IPS DF 19.7 (cell line): Measurements from ENCODE around the gene FXN.
"Not testable (repeated sequence)": the region's sequence is repeated elsewhere in the genome, so short reads cannot be mapped to it uniquely, and the experiment has no call there.

Experiments used
- DNase-seq: peaks from one replicate; pipeline ENCODE4 v3.0.0-alpha.2; 2013; ENCODE audit warnings: low read depth, low spot score

Gene FXN

DNA sequence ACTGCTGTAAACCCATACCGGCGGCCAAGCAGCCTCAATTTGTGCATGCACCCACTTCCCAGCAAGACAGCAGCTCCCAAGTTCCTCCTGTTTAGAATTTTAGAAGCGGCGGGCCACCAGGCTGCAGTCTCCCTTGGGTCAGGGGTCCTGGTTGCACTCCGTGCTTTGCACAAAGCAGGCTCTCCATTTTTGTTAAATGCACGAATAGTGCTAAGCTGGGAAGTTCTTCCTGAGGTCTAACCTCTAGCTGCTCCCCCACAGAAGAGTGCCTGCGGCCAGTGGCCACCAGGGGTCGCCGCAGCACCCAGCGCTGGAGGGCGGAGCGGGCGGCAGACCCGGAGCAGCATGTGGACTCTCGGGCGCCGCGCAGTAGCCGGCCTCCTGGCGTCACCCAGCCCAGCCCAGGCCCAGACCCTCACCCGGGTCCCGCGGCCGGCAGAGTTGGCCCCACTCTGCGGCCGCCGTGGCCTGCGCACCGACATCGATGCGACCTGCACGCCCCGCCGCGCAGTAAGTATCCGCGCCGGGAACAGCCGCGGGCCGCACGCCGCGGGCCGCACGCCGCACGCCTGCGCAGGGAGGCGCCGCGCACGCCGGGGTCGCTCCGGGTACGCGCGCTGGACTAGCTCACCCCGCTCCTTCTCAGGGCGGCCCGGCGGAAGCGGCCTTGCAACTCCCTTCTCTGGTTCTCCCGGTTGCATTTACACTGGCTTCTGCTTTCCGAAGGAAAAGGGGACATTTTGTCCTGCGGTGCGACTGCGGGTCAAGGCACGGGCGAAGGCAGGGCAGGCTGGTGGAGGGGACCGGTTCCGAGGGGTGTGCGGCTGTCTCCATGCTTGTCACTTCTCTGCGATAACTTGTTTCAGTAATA lies at the start of gene FXN:
FXN (plus strand) TSS at position 315 of the 871 bp plus-strand sequence; CDS start at position 346, 31 bp downstream.
- DNase-seq = no peak

DNA sequence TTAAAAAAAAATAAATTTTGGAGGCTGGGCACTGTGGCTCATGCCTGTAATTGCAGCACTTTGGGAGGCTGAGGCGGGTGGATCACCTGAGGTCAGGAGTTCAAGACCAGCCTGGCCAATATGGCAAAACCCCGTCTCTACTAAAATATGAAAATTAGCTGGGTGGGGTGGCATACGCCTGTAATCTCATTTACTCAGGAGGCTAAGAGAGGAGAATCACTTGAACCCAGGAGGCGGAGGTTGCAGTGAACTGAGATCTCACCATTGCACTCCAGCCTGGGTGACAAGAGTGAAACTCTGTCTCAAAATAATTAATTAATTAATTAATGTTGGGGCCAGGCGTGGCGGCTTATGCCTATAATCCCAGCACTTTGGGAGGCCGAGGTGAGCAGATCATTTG lies 48.6 kb upstream of the FXN start:
- DNase-seq = not testable (repeated sequence)

- DNase-seq = no peak
Observed at GRCh38 chr9:68991457-68991856, 44.1 kb upstream of the FXN start.

DNA sequence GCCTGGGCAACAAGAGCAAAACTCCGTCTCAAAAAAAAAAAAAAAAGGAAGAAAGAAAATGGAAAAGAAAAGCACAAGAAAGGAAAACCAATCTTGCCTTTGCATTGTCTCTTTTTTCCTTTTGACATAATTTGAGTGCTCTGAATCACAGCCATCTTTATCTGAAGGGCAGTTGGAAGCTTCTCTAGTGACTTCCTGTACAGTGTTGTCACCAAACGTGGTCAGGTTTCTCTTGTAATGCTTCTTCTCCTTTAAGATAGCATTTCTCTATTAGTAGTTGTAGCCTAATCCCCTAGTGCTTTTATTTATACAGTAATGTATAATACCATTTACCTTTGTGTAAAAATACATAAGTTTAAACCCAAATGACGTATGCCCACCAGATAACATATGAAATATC lies 39.8 kb upstream of the FXN start:
- DNase-seq = no peak

GRCh38 chr9:68996462-68996861 lies 39.1 kb upstream of the FXN start:
- no peak for DNase-seq

DNA sequence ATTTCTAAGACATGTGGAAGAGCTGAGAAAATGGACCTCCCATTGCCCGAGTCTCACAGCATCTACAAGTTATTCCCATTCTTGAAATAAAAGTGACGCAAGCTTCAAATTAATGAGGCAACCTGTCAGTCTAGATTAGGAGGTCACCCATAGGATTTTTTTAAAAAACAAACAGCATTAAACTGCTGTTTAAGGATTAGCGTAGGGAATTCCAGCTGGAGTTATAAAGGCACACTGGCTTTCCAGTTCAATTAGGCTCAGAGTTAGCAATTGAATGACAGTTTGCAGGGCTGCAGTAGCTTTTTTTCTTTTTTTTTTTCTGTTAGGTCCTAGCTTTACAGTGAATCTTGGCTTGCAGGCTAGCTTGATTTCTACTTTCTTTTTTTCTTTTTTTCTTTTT lies 37.9 kb upstream of the FXN start:
- no peak for DNase-seq

DNA sequence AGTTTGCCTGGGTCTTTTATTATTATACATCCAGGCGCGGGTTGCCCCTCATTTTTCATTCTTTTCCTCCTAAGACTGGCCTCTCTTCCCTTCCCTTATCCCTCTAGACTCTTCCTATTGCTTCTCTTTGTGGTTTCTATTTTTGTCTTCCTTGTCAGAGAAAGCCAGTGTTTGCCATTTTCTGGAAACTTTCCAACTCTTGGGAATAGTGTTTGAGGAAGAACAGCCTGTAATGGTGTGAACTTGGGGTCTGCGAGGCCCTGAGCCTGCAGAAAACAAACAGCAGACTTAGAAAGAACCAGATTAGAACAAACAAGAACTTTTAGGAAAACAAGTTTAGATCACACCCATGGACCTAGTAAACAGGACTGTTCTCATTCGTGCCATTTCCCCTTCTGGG lies 37.2 kb upstream of the FXN start:
- no peak for DNase-seq

DNA sequence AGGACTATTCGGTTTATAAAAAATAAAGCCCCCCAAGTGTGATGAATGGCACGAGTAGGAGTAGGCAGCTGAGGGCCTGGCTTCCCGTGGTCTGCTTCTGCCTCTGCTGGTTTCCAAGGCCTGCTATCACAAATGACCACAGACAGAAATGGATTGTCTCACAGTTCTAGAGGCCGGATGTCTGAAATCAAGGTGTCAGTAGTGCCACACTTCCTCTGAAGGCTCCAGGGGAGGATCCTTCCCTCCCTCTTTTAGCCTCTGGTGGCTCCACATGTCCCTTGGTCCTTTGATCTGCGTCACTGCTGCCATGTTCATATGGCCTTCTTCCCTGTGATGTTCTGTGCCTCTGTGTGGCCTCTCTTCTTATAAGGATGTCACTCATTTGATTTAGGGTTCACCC lies 36.7 kb upstream of the FXN start:
- DNase-seq = no peak

- peak; percentile 67 for DNase-seq
Observed at GRCh38 chr9:68999393-69000105, 36.0 kb upstream of the FXN start.

- no peak for DNase-seq
Observed at GRCh38 chr9:69001921-69002320, 33.6 kb upstream of the FXN start.

DNA sequence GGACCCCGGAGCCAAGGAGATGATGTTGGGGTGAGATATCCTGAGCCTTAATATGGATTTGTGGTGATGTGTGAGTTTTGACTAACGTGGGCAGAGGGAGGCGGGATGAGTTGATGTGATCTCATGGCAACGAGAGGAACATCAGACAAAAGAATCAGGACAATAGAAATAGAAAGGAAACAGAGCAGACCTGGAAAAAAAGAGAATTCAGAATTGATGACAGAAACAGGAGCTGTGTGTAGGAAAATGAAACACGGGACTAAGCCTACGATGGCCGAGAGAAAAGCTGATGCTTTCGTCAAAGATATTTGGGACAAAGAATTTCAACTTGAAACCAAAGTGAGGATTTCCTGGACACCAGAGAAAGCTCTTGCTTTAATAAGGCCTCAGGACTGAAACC lies 32.5 kb upstream of the FXN start:
- no peak for DNase-seq

DNA sequence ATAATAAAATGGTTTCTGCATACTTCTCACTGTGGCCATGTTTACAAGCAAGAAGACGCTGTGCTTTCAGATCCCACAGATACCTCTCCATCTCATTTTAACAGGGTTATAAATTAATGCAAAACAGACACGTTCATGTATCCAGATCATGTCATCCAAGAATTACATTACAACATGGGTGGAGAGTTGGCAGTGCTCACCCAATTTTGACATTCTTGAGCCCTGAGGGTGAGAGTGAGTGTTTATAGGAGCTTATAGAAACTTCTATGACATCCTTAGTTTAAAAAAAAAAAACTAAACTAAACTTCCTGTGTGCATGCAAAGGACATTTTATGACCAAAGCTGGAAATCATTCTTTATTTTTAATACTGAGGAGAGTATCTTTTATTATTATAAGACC lies 30.7 kb upstream of the FXN start:
- DNase-seq = no peak

- no peak for DNase-seq
Observed at GRCh38 chr9:69009708-69010107, 25.8 kb upstream of the FXN start.

DNA sequence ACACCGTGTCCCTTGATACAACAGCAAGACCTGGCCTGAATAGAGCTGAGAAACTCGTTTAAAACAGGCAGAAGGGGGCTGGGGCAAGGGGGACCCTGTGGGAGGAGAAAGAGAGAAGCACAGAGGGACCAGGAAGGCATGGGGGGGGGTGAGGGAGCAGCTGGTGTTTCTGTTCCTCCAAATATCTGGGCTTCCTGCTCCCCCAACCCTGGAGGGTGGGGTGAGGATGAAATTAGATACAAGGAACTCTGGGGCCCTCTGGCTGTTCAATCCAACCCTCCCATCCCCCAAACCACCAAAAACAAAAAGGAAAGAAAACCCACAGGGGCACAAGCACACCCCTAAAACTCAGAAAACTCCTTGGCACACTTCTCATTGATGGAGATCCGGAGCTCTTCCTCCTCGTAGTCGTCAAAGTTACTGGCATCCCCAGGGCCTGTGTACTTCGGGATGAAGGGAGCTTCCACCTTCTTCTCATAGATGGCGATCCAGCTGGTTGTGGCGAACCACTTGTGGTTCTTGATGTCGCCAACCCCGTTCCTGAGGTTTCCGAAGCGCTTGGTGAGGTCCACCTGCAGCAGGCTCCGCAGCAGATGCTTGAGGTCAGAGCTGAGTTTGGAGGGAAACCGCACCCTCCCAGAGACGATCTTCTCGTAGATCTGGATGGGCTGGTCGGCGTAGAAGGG lies 22.7 kb upstream of the FXN start:
- DNase-seq = no peak

DNA sequence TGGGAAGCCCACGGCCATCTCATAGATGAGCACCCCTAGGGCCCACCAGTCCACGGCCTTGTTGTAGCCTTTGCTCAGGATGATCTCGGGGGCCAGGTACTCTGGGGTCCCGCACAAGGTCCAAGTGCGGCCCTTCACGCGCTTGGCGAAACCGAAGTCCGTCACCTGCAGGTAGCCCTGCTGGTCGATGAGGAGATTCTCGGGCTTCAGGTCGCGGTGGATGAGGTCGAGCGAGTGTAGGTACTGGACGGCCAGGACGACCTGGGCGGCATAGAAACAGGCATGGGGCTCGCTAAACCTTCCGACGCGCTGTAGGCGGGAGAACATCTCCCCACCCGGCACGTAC lies 22.2 kb upstream of the FXN start:
- no peak for DNase-seq

DNA sequence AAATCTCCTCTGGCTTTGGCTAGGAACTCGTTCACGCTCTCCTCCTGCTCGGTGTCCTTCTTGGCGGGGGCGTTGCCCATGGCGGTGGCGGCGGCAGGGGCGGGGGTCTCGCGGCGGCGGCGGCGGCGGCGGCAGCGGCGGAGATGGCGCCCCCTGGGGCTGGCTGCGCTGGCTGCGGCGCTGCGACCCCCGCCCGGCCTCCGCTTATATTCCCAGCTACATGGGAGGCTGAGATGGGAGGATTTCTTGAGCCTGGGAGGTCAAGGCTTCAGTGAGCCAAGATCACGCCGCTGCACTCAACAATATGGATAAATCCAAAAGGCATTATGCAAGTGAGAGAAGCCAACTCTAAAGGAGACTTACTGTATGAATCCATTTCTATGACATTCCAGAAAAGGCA lies 21.5 kb upstream of the FXN start, which contains the start of gene PRKACG:
PRKACG (minus strand) TSS at position 101 of the 400 bp plus-strand sequence; CDS start at position 80, 21 bp downstream.
- DNase-seq = no peak

- no peak for DNase-seq
Observed at GRCh38 chr9:69016191-69017096, 19.1 kb upstream of the FXN start.

DNA sequence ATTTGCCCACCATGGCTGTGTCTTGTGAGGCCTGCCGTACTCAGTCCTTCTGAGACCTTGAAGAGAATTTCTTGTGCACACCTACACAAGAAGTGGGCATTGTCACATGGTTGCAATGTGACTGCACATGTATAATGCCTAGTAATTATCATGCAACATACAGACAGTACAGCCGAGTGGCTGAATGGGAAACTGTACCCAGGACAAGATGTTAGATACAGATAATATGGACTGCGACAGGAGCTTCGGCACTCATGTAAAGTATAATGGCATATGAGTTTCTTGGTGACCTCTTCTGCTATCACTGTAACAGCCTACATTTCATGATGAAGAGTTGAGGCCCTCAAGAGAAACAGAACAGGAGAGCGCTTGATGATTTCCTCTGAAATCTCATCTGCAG lies 16.8 kb upstream of the FXN start:
- DNase-seq = no peak

DNA sequence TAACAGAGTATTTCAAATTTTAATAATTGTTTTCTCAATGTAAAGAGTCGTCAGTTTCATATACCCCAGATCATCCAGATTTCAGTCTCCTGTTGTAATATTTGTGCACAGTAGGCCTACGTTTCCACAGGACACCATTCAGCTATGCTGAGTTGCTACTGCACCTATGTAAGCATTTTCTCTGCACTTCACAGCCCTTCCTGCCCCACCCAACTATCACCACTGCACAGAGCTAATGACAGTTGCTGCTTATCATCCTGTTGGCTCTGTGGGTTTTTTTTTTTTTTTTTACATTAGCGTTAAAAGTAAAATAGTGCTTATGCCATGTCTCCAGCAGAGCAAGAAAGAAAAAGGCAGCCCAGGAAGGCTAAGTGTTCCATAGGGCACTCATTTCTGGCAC lies 15.7 kb upstream of the FXN start:
- DNase-seq = no peak

DNA sequence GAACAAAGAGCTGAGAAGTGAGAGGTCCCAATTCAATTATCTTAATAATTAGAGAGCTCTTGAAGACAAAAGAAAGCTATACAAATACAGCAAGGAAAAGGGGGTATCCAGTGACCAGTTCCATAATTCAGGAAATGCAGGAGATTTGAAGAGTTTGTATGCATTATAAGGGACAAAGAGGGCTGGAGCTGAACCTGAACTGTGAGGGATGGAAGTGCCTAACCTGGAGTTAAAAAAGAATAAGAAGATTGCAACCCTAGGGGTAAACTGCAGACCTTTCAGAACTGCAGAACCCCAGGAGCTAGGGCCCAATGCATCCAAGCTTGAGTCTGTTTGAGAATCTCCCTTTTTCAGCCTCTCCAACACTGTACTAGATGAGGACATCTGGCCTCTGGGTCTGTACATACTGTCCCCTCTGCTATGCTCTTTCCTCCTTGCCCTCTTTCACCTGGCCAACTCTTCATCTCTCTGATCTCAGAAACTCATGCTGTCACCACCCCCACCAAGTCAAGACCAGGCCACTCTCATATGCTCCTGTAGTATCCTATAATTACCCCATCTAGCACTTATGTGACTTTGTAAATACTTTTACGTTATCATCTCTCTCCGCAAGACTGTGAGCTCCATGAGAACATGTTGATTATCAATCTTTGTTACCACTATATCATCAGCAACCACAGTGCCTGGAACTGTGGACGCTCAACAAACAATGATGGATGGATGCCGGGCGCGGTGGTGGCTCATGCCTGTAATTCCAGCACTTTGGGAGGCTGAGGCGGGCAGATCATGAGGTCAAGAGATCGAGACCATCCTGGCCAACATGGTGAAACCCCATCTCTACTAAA lies 15.0 kb upstream of the FXN start:
- no peak for DNase-seq
